Stimulated activated CD4-positive, alpha-beta T cell treated with anti-CD3 and anti-CD28 coated beads, TNF-alpha, amount 100 ng/mL, for 1 hour (primary cell): ENCODE results near the gene CPNE6.

Experiments
- DNase-seq, 3 donors: peaks; one replicate each; pipeline ENCODE4 v3.0.0-alpha.2; 2020; ENCODE audit warnings: low read depth in 3 of 3, low spot score in 1 of 3

The CPNE6 gene

GRCh38 chr14:24085215-24085614 lies 13.9 kb downstream of the CPNE6 start:
- no peak for DNase-seq

DNA sequence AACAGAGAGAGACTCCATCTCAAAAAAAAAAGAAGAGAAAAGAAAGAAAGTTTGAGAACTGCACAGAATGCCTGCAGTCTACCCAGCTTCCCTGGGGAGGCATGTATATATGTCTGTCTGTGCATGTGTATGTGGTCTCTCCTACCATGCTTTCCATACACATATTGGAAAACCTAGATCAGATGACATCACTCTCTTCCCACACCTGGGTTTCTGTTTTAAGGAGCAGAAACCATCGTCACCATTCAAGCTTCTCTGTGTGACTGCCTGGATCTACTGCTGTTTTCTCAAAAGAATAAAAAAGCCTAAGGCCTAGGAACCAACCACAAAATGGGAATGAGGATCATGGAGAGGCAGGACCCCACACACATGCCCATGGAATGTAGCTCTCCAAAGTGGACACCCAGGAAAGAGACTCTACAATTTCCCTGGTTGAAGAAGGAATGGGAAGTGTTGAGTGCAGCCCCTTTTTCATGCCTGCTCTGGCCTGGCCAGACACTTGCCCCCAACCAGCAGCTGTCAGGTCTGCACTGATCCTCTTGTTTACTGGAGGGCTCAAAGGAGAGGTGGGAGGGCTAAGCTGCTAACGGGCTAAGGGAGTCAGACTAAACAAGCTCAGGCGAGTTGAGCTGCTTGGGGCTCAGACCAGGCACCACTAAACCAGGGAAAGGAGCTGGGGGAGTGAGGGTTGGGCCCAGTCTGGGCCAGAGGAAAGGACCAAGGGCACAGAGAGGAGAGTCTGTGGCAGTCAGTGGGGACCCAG lies 15.0 kb downstream of the CPNE6 start:
- no peak for DNase-seq

DNA sequence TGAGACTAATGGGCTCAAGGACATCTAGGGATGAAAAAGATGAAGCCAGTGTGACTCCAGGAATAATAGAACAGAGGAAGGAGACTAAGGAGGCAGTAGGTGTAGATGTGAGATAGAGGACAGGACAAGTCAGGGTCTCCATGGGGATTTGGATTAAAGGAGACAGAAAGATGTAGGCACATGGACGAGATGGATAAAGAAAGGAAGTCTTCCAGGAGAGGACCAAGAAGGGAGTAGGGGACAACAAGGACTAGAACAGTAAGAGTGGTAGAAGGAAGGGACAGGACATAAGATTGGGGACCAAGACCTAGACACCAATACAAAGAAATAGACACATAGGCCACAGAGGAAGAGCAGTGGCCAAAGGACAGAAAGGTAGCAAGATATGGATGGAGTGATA lies 15.6 kb downstream of the CPNE6 start:
- no peak for DNase-seq

GRCh38 chr14:24088095-24088494 lies 16.7 kb downstream of the CPNE6 start:
- no peak for DNase-seq

GRCh38 chr14:24089890-24090289 lies 18.5 kb downstream of the CPNE6 start:
- DNase-seq = no peak

GRCh38 chr14:24092110-24092504 lies 20.7 kb downstream of the CPNE6 start:
- no peak for DNase-seq

- no peak for DNase-seq
Measured at GRCh38 chr14:24092505-24093206, 21.3 kb downstream of the CPNE6 start.

DNA sequence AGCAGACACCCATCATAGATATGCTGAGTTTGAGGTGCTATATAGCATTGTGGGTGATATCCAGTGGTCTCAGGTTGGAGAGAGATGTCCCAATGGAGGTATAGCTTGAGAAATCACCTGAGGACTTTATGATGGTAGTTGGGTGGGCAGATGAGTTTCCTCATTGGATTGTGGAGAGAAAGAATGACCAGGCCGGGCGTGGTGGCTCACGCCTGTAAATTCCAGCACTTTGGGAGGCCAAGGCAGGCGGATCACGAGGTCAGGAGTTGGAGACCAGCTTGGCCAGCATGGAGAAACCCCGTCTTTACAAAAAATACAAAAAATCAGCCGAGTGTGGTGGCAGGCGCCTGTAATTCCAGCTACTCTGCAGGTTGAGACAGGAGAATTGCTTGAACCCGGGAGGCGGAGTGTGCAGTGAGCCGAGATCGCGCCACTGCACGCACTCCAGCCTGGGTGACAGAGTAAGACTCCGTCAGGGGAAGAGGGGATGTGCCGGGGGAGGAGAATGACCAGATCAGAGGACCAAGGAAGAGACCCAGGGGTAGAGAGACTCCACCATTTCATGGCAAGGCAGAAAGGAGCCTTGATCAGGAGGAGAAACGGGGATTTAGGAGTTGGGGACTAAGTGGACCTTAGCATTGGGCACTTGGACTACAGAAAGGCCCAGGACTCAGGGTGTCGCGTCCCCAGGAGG lies 22.0 kb downstream of the CPNE6 start:
- no peak for DNase-seq

DNA sequence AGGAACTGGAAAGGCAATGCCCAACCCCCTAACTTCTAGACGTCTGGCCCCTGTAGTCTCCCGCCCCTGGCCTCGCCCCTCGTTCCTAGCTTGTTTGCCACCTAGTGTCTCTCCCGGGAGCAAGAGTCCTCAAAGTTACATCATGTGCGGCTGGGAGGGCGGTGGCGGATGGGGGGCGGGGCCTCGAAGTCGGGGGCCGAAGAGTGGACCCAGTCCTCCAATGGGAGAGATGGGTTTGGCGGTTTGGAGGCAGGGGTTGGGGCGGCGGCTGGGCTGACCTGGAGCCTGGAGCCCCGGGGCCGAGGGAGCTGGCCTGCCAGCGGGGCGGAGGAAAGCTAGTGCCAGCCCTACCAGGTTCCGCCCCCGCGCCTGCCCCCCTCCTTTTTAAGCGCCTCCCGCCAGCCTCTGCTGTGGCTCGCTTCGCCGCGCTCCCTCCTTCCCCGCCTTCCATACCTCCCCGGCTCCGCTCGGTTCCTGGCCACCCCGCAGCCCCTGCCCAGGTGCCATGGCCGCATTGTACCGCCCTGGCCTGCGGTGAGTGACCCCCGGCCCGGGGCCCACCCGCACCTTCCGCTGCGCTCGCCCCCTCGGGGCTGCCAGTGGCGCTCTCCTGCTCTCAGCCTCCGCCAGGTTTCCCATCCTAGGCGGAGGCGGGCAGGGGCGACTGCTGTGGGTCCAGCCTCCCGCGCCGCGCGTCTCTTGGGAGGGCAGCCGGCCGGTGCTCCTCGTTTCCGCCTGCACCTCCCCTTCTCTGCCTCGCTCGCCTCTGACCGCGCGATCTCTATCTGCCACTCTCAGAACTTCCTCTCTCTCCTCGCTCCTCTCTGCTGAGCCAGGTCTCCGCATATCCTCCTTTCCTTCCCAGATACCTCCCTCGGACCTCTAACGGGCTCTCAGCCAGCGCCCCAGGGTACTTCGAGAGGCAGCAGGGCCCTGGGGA lies 22.8 kb downstream of the CPNE6 start, which contains the start of gene PCK2:
PCK2 (plus strand) TSS at position 411 of the 940 bp plus-strand sequence; CDS start at position 506, 95 bp downstream.
- peak; percentile 31 to 85 (median 56) for DNase-seq

DNA sequence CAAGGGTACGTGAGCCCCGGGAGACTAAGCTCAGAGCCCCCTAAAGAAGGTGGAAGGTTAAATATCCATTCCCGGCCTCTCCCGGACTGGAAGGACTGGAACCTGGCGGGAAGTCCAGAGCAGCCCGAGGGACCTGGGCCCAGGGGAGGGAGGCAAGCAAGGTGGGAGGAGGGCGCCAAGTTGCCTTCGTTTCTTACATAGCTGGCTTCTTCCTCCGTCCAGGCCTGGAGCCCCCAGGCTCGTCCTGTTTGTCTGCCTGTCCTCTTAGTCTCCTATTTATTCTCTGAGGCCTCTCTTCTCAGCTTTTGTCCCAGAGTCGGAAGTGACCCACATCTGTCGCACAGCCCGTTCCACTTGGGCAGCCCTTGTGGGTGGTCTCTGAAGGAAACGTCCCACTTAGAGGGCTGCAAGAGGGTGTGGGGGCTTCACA lies 23.5 kb downstream of the CPNE6 start:
- no peak for DNase-seq

- DNase-seq = peak in 1 of 3 donors; percentile 43
Measured at GRCh38 chr14:24095271-24096068, 24.1 kb downstream of the CPNE6 start.

DNA sequence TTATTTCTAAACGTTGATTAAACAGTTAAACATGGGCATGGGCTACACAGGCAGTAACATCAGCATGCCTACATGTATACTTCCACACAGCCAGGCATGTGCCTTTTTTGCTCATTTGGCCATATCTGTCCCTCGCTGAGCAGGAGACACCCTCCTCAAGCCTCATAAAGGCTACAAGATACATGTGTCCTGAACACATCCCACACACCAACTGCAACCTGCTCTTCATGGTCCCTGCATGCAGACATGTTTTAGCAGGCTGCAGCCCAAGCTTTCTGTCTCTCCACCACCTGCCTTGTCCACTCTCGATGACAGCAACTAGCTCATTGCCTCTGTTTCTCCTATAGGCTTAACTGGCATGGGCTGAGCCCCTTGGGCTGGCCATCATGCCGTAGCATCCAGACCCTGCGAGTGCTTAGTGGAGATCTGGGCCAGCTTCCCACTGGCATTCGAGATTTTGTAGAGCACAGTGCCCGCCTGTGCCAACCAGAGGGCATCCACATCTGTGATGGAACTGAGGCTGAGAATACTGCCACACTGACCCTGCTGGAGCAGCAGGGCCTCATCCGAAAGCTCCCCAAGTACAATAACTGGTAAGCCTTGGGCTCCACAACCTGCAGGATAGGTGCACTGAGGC lies 25.3 kb downstream of the CPNE6 start:
- DNase-seq = no peak

- DNase-seq = no peak
Measured at GRCh38 chr14:24098229-24098926, 27.0 kb downstream of the CPNE6 start.

DNA sequence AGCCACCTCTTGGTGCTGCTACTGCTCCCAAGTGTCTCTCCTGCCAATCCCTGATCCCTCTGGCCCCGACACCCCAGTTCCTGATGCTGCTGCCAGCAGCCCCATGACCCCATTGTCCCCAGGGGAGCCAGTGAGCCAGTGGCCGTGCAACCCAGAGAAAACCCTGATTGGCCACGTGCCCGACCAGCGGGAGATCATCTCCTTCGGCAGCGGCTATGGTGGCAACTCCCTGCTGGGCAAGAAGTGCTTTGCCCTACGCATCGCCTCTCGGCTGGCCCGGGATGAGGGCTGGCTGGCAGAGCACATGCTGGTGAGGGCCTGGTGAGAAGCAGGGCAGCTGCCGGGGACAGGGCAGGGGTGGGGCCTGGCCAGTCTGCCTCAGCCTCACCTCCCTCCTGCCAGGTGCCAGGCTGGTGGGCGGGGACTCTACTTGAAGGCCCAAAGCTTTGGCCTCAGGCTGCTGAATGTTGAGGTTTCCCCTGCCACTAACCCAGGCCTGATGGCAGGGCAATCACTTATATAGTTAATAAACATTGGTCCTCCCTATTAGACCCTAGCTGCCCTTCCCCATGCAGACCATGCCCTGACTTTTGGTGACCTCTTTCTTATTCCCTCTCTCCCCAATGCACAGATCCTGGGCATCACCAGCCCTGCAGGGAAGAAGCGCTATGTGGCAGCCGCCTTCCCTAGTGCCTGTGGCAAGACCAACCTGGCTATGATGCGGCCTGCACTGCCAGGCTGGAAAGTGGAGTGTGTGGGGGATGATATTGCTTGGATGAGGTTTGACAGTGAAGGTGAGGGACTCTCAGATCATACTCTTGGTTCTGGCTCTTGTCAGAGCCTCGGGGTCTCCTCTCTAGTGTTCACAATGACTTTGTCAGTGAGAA lies 27.8 kb downstream of the CPNE6 start:
- DNase-seq = no peak

DNA sequence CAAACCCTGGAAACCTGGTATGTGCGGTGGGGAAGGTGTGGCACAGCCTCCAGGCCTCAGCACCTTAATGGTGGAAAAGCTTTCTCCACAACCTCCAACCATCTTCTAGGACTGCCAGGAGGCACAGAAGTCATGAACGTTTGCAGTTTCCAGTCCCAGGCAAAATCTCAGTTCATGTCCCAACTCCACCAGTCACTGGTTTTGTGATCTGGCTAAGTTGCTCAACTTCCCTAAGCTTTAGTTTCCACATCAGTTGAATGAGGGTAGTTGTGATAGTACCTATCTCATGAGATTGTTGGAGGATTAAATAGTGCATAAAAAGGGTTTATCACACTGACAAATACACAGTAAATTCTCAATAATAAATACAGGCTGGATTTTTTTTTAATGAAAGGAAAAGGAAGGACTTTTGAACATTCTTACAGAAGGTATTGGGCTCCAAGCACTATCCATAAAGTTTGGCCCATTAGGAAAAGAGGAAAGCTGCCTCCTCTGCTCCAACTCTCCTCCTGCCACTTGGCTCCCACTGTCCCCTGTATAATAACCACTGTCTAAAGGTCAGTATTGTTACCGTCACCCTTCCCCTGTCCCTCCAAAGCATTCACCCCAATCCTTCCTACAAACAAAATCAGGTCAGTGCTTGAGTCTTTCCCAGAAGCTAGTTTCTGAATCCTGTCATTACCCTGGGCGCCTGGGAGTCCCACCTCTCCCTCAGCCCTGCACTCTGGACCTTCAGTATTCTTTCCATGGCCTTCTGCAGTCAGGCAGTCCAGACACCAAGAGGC lies 29.0 kb downstream of the CPNE6 start:
- DNase-seq = no peak

DNA sequence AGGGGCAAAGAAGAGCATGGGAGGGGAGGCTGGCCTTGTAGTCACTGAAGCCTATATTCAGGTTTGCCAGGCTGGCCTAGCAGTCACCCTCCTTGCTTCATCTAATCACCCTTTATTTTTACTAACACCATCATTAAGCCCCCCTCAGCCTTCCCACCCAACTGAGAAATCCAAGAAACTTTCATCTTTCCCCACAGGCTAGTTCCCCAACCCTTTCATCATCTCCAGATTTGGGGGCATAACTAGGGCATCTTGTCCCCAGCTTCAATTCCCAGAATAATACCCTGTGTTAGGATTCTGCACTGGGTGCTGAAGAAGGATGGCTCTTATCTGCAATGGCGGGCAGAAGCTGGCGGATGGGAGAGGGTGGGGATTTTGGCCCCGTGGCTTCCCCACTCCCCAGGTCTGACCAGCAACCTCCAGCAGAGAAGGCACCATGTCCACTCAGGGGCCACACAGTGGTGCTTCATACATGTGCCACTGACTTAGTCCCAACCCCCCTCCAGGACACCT lies 29.7 kb downstream of the CPNE6 start:
- no peak for DNase-seq
